HL-60/S4 treated with retinoic acid at 250 ng/mL for 4 days and 3 days (cell line): ENCODE measurements around the gene HEXIM2.
"Not testable (repeated sequence)": the region's sequence is repeated elsewhere in the genome, so short reads cannot be mapped to it uniquely, and the experiment has no call there.

ENCODE experiments used
- in situ Hi-C: fragments of 300-500 bp; cut with MboI; formaldehyde crosslinking; loops from 2 replicates; pipeline ENCODE4 v1.7.0; 2022; ENCODE audit warnings: low sequenced_read_pairs

Gene HEXIM2, protein sequence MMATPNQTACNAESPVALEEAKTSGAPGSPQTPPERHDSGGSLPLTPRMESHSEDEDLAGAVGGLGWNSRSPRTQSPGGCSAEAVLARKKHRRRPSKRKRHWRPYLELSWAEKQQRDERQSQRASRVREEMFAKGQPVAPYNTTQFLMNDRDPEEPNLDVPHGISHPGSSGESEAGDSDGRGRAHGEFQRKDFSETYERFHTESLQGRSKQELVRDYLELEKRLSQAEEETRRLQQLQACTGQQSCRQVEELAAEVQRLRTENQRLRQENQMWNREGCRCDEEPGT

DNA sequence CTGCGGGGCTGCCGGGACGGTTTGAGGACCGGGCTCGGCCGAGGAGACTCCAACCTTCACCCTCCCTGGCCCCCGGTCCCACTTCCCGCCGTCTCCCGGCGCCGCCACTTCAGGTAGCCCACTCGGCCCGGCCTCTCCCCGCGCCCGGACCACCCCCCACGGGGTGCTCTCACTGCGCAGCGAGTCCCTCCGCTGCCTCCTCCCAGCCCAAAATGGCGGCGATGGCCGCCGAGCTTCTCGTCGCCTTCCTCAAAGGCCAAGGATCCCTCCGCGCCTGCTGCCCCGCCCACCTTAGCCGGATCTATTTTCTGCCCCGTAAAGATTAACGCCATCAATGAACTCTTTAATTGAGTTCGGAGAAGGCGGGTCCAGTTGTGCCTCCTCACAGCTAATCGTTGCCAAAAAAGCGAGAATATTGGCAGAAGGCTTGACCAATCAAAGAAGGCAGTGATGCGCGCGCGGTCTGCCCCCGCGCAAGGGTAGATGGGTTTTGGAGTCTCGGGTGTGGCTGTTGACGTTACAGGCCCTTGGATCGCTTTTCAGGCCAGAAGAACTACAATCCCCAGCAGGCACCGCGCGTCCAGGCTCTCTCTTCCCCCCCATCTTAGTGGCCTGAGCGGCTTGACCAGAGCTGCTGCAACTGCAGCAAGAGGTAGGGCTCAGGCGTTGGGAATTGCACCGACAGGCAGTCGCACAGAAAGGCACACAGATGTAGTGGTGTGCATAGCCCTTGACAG, at the start of gene HEXIM2:
TSS of gene HEXIM2 (plus strand) at position 588 of the 737 bp plus-strand sequence. CDS start 919 bp downstream, outside the sequence.
- in situ Hi-C loops, result no loop called here

DNA sequence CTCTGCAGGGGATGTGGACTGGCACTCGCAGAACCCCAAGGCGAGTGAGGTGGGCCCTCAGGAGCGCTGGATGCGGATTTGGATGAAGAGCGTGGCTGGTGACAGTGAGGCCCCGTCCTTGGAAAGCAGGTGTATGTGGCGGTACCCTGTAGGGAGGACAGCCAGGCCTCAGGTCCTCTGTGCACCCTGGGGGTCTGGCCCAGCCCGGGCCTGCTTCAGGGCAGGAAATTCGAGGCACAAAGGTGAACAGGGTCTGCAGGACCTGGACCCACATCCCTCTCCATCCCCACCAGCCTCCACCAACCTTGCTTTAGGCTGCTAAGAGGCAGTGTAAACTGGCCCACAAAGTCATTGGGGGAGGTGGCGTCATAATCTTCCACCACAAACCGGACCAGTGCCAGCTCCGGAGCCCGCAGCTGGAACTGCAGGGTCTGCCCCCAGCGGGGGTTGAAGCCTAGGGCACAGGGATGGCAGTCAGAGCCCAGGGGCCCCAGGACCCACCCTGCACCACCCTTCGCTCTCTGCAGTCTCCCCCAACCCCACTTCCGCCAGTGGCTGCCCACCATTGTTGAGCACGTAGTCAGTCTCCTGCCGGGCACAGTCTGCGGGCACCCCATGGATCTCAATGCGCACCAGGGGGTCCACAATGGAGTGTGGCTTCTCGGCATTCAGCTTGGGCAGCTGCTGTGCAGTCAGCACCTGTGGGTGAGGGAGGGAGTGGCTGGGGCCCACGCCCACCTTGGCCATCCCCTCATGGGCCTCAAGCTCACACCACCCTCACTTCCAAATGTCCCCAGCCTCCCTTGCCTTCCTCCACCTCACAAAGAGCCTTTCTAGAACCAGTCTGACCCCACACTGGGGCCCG, 48.9 kb upstream of the HEXIM2 start:
- in situ Hi-C loops, result no loop called here

DNA sequence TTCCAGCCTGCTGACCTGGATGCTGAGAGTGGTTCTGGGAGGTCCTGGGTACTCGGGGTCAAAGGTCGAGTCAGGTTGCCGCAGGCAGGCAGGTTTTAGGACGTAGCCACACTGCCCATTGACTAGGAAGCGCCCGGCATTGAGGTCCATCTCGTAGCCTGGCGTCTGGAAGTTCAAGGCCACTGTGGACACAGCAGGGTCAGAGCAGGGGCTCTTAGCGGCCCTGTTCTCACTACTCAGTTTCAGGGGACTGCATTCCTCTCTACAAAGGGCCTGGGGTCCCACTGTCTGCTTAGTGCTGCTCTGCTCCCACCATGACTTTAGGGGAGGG, 48.3 kb upstream of the HEXIM2 start:
- in situ Hi-C loops, result no loop called here

DNA sequence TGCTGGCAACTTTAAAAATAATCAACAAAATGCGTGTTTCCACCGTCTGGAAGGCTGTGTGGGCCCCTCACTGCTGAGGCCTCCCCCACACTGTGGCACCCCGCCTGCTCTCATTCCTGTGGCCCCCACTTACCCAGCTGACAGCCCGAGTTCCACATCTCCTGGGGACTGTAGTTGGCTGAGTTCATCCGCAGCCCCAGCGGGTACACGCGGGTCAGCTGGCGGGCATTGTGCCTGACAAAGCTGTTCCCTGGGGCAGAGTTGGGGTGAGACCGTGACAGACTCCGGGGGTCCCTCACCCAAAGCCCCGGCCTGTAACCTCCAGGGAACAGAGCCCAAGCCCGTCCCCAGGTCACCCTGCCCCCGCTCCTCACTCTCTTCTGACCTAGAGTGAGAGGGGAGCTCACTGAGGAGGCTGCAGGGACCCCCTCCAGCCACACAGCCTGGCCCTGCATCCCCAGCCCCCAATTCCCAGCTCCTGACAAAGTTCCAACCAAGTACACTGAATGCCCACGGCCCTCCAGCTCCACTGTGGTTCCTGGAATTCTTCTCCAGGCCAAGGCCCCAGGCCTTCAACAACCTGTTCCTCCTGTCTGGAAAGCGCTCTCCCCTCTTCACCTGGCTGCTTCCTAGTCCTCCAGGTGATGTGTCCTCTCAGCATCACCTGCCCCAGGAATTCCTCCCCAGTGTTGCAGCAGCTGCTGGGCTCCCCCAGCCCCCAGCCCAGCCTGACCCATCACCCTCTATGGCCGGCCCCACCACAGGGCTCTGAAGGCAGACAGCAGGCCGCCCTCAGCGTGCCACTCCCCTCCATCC, 47.4 kb upstream of the HEXIM2 start:
- in situ Hi-C loops, result no loop called here

GRCh38 chr17:45115015-45115625, 46.6 kb upstream of the HEXIM2 start:
- in situ Hi-C loops, result no loop called here

DNA sequence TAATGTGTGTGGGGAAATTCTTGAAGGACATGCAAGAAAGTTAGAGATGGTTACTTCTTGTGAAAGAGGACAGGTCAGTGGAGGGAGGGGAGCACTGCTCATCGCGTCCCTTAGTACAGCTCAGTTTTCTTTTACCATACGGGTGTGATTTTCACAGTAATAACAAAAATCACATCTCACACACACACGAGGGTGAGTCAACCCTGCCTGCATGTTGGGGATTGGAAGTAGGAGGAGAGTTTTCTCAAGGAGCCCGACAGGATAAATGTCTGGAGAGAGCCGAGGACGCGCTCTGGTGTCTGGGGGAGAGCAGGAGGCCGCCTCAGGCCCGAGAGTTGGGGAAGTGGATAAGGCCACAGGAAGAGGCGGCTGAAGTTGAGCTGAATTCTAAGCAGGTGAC, 45.8 kb upstream of the HEXIM2 start:
- in situ Hi-C loops, result no loop called here

DNA sequence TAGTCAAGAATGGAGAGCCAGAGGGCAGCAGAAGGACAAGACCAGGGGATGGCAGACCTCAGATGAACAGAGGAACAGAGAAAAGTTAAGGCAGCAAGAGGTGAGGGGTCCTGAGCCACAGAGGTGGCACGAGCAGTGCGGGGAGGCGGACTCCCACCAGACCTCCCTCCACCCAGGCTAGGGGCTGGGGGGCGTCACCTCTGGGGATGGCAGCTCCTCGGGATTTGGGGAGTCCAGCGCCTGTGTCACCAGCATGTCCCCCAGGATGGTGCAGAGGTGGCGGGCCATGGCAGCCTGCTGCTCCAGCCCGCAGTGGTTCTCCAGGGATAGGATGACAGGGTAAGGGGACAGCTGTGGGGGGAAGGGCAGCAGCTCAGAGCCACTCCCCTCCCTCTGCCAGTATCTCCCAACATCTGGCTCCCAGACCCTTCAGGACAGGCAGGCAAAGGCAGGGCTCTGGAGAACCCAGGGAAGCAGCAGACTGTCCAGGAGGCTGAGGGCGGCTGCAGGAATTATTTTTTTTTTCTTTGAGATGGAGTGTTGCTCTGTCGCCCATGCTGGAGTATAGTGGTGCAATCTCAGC, 45.1 kb upstream of the HEXIM2 start:
- in situ Hi-C loops, result no loop called here

GRCh38 chr17:45117334-45117733, 44.3 kb upstream of the HEXIM2 start:
- in situ Hi-C loops, result no loop called here

DNA sequence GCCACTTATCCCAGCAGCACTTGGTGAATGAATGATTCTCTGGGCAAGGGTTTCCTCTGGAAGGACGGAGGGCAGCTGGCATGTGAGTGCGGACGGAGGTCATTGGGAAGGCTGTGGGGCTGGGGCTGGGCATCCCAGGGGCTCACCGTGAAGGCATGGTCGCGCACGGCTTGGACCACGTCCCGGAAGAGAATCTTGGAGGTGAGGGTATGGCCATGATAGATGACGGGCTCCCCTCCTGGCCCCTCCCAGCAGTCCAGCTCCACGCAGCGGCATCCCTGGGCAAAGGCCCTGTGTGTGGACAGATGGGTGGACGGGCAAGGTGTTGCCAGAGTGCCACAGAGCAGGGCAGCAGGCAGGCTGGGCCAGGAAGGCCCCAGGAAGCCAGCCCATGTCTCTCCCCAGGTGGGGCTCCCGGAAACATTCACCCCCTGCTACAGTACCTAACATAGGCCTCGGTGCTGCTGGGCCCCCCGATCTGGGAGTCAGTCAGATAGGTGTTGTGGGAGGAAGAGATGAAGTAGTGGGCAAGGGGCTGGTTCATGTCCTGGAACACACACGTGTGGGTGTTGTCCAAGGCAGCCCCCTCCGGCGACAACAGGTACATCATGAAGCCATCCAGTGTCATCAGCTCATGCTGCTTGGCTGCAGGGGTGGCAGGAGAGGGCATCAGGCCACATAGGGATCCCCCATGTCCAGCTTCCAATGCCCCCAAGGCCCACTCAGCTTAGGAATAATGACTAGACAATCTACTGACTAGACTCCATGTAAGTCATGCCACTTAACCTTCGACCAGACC, 43.6 kb upstream of the HEXIM2 start:
- in situ Hi-C loops, result no loop called here

DNA sequence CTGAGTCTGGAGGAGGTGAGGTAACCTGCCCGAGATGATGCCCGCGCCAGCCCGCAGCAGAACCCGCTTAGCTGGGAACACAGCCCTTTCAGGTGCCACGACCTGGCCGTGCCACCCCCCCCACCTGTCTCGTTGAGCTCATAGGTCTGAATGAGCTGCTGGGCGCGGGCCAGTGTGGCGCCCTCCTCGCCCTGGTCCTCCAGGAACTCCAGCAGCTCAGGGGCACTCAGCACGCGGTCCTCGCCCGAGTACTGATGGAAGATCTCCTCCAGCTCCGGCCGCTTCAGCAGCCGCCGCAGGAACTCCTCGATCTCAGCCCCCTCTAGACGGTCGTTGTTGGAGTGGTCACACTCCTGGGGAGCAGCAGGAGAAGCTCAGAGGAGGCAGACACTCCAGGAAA, 43.0 kb upstream of the HEXIM2 start:
- in situ Hi-C loops, result no loop called here

GRCh38 chr17:45119964-45120363, 41.7 kb upstream of the HEXIM2 start:
- in situ Hi-C loops, result no loop called here

GRCh38 chr17:45120558-45120957, 41.1 kb upstream of the HEXIM2 start:
- in situ Hi-C loops, result no loop called here

- in situ Hi-C loops, result no loop called here
Measured at GRCh38 chr17:45121055-45121454, 40.6 kb upstream of the HEXIM2 start.

DNA sequence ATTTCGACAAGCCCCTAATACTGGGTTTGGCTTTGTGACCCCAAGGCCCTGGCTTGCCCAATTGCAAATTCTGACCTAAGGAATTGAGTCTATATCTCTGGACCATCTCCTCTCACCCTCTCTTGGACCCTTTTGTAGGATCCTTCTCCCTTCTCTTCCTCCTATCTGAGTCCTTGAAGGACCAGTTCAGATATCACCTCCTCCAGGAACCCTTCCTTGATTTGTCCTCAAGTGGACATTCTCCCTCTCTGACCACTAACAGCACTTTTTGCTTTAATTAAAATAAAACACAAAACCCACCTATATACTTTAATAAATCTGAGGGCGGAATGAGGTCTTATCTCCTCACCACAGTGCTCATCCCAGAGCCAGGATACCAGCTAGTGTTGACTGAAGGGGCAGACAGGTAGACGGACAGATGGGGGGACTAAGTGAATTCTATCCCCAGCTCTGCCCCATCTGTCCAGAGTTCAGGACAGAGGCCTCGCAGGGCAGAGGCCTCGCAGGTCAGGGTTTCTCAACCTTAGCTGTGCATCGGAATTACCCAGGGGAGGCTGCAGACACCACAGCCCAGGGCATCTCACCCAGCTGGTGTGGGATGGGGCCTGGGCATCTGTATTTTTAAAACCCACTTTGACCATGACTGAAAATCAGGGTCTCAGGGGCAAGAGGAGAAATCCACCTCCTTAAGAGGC, 38.5 kb upstream of the HEXIM2 start:
- in situ Hi-C loops, result no loop called here

- in situ Hi-C loops, result no loop called here
Measured at GRCh38 chr17:45123930-45124796, 37.5 kb upstream of the HEXIM2 start.

- in situ Hi-C loops, result not testable (repeated sequence)
Measured at GRCh38 chr17:45124797-45125122, 36.9 kb upstream of the HEXIM2 start.

DNA sequence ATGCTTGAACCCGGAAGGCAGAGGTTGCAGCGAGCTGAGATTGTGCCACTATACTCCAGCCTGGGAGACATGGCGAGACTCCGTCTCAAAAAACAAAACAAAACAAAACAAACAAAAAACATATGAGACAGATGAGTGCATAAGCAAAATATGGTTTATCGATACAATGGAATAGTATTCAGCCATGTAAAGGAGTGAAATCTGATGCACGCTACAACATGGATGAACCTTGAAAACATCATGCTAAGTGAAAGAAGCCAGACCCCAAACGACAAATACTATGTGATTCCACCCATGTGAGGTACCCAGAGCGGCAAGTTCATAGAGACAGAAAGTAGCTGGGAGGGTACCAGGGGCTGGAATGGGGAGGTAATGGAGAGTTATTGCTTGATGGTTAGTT, 36.2 kb upstream of the HEXIM2 start:
- in situ Hi-C loops, result no loop called here

- in situ Hi-C loops, result no loop called here
Measured at GRCh38 chr17:45127207-45127547, 34.5 kb upstream of the HEXIM2 start.
